ENCODE data around the gene INHBC.
"Not testable (repeated sequence)": the region's sequence is repeated elsewhere in the genome, so short reads cannot be mapped to it uniquely, and the experiment has no call there.

INHBC gene

DNA sequence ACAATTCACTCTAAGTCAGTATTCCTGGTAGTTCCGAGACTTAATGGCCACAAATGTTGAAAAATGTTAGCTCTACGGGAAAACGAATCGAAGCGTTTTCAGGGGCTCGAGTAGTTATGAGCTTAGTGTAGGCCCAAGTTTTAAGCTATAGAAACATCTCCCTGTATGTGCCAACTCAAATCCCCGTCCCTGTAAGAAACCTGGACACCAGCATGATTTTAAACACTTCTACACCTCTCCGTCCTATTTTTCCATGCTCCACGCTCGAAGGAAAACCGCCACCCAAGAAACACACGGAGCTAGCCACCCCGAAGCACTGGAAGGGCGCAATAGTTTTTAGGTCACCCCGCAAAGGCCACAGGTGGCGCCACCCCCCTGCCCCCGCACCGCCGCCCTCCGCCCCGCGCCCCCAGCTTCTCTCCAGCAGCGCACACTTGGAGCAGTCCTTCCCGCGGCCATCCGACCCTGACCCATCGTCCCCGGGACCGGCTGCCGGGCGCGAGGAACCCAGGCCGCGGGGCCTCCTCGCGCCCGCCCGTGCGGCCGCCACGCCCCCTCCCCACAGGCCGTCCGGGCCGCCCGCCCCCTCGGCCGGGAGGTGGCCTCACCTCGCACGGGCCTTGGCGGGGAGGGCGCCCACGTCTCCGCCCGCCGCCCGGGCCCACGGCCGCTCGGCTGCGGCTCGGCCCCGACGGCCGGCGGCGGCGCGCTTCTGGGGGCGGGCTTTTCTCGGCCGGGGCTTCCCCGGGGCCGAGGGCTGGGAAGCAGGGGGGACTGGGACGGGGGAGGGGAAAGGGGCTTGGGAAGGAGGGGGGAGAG, 4.3 kb upstream of the INHBC start:
- peak; percentile 64 for DNase-seq

DNA sequence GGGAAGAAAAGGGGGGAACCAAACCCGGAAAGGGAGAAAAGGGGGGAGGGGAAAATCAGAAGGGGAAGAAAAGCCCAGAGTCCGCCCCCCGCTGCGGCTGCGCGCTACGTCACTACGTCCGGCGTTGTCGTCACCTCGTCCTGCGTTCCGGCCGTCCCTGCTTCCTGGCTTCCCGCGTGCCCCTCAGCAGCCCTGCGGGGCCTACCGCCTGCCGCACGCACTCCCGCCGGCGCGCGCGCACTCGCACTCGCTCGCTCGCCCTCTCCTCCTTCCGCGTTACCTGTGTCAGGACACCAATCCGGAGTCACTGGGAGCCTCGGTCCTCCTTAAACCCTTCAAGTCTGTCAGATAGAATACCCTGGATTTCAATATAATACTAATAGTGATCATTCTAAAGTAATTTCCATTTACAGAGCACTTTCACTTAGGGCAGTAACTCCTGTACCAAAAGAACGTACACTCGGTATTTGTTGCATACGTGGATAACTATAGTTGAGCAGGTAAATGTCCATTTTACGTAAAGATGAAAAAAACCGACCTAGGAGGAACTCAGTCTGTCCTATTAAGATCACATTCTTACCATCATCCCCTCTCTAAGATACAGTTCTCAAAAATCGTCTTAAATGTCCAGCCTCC, 3.5 kb upstream of the INHBC start, which contains the start of gene R3HDM2:
Gene R3HDM2, minus strand, starts transcription at position 113 of the 636 bp plus-strand sequence. CDS start 120,615 bp downstream, outside the sequence.
- DNase-seq, result peak; percentile 93

- no peak for DNase-seq
These were observed 2.9 kb upstream of the INHBC start for GRCh38 chr12:57431654-57432188.

- no peak for DNase-seq
These were observed 1.2 kb upstream of the INHBC start for GRCh38 chr12:57433370-57433769.

GRCh38 chr12:57435293-57435692, 709 bp downstream of the INHBC start:
- no peak for DNase-seq

GRCh38 chr12:57438400-57438799, 3.8 kb downstream of the INHBC start:
- DNase-seq, result no peak

DNA sequence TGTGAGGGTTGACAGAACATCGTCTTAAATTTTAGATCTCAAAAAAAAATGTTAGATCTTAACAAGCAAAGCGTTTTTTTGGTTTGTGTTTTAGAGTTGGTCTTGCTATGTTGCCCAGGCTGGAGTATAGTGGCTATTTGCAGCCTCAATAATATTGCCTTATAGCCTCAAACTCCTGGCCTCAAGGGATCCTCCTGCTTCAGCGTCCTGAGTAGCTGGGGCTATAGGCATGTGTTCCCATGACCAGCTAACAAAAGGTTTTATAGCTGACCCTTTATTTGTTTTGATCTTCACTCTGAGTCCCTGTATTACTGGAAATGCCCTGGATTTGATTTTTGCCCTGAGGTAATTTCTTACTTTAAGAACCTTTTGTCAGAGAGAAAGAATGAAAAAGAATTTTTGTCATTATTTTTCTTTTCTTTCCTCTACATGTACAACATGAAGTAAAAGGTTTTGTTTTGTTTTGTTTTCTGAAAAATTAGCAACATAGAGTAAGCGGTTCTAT, 5.2 kb downstream of the INHBC start:
- DNase-seq, result no peak

DNA sequence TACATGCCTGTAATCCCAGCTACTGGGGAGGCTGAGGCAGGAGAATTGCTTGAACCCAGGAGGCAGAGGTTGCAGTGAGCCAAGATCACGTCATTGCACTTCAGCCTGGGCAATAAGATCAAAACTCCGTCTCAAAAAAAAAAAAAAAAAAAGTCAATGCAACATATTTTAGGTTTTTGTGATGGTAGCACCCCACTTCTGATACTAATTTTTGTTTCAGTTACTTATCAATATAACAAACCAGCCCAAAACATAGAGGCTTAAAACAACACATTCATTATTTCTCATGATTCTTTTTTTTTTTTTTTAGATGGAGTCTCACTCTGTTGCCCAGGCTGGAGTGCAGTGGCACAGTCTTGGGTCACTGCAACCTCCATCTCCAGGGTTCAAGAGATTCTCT, 6.8 kb downstream of the INHBC start:
- not testable (repeated sequence) for DNase-seq

DNA sequence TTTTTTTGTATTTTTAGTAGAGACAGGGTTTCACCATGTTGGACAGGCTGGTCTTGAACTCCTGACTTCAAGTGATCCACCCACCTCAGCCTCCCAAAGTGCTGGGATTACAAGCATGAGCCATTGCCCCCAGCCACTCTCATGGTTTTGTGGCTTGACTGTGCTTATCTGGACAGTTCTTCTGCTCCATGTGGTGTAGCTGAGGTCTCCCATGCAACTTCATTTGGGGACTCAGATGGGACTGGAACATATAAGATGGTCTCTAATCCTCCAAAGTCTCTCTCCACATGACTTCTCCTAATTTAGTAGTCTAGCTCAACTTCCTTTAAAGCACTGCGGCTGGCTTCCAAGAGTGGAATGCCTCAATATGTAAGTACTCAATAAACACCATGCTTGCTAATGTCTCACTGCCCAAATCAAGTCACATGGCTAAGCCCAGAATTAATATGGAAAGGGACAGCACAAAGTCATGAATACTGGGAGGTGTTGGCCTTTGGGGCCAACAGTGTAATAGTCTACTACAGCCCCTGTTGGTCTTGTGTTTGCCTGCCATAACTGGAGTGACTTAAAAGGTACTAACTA, 7.4 kb downstream of the INHBC start:
- no peak for DNase-seq

DNA sequence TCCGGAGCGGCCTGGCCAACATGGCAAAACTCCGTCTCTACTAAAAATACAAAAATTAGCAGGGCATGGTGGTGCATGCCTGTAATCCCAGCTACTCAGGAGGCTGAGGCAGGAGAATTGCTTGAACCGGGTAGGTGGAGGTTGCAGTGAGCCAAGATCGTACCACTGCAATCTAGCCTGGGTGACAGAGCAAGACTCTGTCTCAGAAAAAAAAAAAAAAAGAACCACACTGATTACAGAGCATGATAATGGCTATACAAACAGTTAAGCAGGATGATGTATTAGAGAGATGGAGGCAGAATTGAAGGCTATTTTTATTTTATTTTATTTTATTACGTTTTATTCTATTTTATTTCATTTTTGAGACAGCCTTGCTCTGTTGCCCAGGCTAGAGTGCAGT, 9.8 kb downstream of the INHBC start:
- not testable (repeated sequence) for DNase-seq

- no peak for DNase-seq
These were observed 10.2 kb downstream of the INHBC start for GRCh38 chr12:57444744-57445143.

DNA sequence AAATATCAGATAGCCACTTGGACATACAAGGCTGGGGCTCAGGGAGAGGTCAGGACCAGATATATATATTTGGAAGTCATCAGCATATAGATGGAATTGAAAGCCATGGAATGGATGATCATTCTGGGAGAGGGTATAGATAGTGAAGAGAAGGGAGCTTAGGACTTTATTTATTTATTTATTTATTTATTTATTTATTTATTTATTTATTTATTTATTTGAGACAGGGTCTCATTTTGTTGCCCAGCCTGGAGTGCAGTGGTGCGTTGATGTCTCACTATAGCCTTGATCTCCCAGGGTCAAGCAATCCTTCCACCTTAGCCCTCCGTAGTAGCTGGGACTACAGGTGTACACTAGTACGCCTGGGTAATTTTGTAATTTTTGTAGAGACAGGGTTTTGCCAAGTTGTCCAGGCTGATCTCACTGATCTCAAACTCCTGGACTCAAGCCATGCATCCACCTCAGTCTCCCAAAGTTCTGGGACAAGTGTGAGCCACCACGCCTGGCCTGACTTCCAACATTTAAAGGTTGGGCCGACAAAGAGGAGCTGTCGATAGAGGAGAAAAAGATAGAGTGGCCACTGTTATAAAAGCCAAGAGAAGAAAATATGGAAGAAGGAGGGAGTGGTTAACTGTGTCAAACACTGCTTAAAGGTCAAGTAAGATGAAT, 11.8 kb downstream of the INHBC start:
- no peak for DNase-seq

GRCh38 chr12:57448669-57449068, 14.1 kb downstream of the INHBC start:
- DNase-seq, result no peak

DNA sequence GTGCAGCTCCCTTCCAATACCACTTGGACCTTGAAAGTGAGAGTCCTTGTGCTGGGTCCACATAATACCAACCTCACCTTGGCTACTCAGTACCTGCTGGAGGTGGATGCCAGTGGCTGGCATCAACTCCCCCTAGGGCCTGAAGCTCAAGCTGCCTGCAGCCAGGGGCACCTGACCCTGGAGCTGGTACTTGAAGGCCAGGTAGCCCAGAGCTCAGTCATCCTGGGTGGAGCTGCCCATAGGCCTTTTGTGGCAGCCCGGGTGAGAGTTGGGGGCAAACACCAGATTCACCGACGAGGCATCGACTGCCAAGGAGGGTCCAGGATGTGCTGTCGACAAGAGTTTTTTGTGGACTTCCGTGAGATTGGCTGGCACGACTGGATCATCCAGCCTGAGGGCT, 14.8 kb downstream of the INHBC start:
- DNase-seq, result no peak

DNA sequence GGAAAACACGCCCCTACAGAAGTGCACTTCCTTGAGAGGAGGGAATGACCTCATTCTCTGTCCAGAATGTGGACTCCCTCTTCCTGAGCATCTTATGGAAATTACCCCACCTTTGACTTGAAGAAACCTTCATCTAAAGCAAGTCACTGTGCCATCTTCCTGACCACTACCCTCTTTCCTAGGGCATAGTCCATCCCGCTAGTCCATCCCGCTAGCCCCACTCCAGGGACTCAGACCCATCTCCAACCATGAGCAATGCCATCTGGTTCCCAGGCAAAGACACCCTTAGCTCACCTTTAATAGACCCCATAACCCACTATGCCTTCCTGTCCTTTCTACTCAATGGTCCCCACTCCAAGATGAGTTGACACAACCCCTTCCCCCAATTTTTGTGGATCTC, 15.5 kb downstream of the INHBC start:
- DNase-seq, result no peak

GRCh38 chr12:57451233-57451778, 16.7 kb downstream of the INHBC start:
- DNase-seq, result no peak

DNA sequence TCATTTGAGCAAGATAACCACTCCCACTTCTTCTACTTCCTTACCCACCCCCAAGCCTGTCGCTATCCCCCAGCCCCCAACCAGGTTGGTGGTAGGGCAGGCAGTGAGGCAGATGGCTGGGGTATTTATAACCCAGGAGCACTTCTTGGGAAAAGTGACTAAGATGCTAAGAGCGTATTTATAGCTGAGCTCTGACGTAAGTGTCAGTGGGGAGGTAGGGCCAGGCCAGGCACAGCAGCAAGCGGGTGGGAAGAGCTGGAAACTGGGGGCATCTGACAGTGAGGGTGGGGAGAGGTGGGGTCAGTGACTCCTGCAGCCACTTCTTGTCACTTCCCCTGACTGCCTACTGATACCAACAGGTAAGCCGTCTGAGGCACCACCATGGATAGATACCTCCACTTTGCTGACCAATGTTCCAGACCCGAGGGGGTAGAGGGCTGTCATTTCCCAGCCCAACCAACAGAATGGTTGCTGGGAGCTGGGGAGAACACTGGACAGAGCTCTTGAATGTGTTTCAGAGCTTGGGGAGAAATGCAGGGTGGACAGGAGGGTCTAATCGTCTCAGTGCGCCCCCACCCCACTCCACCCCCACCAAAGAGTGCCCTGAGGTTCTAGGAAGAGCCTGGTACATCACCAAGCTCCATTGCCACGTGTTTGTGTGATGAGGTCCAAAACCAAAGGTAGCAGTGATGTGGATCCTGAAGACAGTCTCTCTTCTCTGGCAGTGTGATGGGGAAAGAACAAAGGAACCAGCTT, 17.8 kb downstream of the INHBC start:
- no peak for DNase-seq

DNA sequence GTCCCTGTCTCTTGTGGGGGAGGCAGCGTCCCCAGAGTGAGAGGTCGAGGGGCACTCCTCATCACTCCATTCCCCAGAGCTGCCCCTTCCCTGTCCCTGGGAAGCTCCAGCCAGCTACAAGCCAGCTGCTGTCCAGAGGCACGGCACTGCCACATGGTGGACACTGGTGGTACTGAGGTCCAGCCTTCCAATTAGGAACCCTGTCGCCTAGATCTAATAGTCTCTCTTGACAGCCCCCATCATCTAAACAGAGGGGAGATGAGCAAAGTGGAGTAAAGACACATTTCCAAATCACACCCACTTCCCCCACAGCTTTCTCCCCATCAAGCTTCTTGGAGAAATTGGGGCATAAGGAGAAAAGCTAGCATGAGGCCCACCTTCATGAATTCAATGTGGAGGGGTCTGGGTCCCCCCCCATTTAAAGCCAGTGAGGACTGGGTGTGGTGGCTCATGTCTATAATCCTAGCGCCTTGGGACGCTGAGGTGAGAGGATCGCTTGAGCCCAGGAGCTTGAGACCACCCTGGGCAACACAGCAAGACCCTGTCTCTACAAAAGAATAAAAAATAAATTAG, 18.4 kb downstream of the INHBC start:
- peak; percentile 17 for DNase-seq

- DNase-seq, result no peak
These were observed 19.6 kb downstream of the INHBC start for GRCh38 chr12:57454213-57454565.

DNA sequence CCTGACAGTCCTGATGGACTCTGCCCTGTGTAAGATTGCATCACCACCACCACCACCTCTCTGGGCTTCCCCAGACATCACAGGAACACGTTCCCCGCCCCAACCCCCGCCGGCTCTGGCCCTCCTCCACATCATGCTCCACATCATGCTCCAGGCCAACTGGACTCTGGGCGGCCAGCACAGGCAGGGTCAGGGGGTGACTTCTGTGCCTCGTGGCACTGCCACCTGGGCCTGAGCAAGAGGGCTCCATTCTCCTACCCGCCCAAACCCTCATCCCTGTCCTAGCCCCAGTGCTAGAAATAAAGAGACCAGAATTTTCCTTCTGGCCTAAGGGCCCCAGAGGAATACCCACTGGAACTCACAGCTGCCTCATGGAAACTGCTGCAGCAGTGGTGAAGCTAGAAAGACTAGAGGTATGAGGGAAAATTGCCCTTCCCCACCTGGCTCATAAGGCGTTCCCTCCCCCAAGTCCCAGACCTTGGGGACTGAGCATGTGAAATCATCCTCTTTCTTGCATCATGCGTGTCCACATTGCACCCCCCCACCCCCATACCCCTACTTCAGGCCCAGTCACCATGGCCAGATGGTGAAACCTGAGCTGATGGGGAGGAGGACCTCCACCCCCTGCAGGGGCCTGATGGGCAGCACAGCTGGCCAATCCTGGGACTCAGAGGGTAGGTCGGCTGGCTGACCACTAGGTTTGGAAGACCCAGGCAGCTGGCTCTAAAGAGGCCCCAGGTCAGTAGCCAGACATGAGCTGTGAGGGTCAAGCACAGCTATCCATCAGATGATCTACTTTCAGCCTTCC, 20.2 kb downstream of the INHBC start, which contains the start of gene INHBE:
Gene INHBE, plus strand, starts transcription at position 742 of the 808 bp plus-strand sequence. CDS start 230 bp downstream, outside the sequence.
- no peak for DNase-seq

Measured in stimulated activated naive CD4-positive, alpha-beta T cell treated with Interleukin-2 at 50 U/mL for 16 hours (primary cell).